GM18870 (cell line): ENCODE results near the gene CCL18.
"Not testable (repeated sequence)": the region's sequence is repeated elsewhere in the genome, so short reads cannot be mapped to it uniquely, and the experiment has no call there.

Experiments used
- ATAC-seq: cut with Tn5 transposase; IDR thresholded peaks from one replicate; pipeline ENCODE4 v1.9.1; 2021; ENCODE audit warnings: moderate library complexity; ENCODE audit not compliant: unreplicated experiment

CCL18 gene

DNA sequence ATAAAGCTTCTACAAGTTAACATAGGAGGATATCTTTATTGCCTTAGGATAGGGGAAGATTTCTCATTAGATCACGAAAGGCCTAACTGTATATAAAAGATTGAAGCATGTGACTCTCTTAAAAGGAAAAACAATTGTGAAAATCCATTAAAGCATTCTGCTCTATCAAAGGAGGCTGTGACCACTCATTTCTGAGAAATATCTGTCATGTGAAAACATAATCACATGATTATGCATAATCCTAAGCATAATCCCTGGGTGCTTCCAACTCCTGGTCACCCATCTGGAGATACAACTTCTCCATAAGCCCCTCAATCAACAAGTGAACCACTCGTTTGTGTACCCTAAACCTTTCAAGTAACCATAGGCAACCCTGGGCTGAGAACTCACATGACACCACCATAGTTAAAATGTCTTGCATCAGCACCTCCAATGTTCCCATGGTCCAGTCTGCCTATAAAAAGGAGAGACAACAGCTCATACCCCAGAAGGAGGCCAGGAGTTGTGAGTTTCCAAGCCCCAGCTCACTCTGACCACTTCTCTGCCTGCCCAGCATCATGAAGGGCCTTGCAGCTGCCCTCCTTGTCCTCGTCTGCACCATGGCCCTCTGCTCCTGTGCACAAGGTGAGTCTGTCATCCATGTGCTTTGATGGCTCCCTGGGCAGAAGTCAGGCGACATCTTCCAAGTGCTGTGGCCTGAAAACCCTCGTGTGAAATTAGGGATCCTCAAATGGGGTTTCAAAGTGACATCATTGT is at the start of gene CCL18:
CCL18 (plus strand) TSS at position 487 of the 756 bp plus-strand sequence; CDS start at position 558, 71 bp downstream.
- no peak for ATAC-seq

GRCh38 chr17:36014946-36015345 is 49.1 kb upstream of the CCL18 start:
- ATAC-seq, result no peak

DNA sequence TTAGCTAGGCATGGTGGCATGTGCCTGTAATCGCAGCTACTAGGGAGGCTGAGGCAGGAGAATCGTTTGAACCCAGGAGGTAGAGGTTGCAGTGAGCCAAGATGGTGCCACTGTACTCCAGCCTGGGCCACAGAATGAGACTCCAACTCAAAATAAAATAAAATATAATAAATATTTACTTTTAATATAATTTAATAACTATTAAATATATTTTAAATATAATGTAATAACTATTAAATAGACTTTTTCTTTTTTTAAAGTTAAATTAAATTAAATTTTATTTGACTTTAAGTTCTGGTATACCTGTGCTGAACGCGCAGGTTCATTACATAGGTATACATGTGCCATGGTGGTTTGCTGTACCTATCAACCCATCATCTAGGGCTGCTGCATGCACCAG is 48.2 kb upstream of the CCL18 start:
- not testable (repeated sequence) for ATAC-seq

- no peak for ATAC-seq
Measured at GRCh38 chr17:36016555-36016954, 47.5 kb upstream of the CCL18 start.

DNA sequence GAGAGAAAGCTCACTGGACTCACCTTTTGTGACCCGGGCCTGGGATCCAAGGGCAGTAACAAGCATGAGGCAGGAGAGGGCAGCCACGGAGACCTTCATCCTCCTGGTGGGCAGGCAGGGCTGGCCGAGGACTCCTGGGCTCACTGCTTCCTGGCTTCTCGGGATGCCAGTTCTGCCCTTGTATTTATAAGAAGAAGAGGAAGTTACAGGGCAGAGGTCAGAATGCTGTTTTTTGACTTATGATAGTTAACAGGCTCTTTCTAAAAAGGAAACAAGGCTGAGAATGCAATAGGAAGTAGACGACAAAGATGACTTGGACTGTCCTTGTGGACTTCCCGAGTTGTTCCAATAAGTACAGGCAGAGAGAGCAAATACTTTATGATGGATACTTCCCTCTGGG is 46.3 kb upstream of the CCL18 start, which contains the start of gene CCL23:
CCL23 (minus strand) TSS at position 174 of the 400 bp plus-strand sequence; CDS start at position 99, 75 bp downstream.
- ATAC-seq, result no peak

GRCh38 chr17:36019423-36019822 is 44.6 kb upstream of the CCL18 start:
- ATAC-seq, result no peak

GRCh38 chr17:36024106-36024869 is 39.8 kb upstream of the CCL18 start:
- ATAC-seq, result no peak

GRCh38 chr17:36027761-36028160 is 36.3 kb upstream of the CCL18 start:
- ATAC-seq, result no peak

GRCh38 chr17:36030956-36031355 is 33.1 kb upstream of the CCL18 start:
- ATAC-seq, result no peak

DNA sequence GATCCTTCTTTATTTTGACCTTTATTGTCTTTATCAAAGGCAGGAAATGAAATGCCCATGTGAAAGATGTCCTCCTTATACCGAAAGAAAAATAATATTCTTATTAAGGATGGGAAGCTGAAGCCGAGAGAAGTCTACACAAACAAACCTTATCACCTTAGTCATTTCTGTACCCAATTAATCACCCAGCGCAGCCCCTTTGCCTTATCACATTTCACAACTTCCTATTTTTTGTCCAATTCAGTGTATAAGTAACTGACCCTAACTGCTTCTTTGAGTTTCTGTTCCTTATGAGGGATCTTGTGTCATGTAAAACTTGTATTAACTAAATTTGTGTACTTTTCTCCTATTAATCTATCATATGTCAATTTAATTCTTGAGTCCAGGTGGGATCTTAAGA is 29.9 kb upstream of the CCL18 start:
- no peak for ATAC-seq

GRCh38 chr17:36036235-36036634 is 27.8 kb upstream of the CCL18 start:
- ATAC-seq, result no peak

DNA sequence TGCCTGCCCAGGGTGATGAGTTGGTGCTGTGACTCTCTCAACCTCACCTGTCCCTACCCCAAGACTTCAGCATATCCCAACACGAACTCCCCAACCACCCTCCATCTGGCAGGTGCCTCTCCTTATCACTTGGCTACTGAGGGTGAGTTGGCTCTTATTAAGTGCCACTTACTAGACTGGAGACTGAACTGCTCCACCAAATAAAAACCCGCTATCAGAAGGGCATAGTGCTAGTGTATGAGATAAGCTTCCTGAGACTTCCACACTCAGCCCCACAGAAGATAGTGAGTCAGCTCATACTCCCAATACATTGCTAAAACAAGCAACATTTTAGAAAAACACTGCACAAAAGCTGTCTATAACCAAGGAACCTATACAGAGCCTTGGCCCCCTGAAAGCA is 16.0 kb upstream of the CCL18 start:
- ATAC-seq, result no peak

DNA sequence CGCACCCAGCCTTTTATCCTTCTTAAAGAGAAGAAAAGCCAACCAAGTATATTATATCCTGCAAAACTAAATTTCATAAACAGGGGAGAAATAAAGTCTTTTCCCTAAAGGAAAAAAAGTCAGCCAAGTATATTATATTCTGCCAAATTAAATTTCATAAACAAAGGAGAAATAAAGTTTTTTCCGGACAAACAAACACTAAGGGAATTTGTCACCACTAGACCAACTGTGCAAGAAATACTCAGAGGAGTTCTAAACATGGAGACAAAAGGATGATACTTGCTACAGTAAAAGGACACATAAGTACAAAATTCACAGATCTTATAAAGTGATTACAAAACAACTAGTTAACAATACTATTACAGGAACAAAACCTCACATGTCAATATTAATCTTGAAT is 14.4 kb upstream of the CCL18 start:
- ATAC-seq, result no peak

DNA sequence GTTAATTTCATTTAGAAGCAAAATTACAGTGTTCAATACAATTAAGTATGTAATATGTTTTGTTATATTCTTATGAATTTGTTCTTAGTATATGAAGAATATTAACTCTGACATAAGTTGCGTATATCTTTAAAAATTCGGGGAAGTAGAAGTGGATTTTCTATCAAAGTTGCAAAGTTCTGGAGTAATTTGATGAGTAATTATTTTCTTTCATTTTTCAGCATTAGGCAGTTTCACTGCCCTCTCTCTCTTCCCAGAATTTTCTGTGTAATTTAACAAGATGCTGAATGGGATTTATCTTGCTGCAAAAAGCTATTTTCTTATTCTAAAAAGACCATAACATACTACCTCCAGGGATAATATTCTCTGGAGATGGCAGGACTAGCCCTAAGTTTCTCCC is 8.9 kb upstream of the CCL18 start:
- no peak for ATAC-seq

DNA sequence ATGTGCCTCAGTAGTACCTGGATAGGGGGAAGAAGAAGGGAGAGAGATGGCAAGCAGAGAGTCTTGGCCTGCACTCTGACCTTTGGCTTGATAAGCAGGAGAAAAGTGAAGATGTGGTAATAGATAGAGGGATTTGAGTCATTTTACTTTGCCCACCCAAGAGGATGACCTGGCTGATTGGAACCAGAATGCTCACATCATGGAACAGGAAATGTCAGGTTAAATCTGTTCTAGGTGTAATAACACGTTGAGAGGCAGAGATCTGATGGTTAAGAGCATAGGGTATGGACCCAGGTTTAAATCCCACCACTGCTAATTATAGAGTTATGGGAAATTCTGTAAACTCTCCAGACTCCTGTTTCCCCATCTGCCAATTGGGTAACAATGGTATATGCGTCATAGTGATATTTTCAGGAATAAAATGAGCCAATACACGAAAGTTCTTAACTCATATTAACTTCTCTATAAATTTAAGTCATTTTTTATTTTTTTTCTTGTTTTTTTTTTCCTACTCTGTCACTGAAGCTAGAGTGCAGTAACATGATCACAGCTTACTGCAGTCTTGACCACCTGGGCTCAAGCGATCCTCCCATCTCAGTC is 8.1 kb upstream of the CCL18 start:
- ATAC-seq, result no peak

GRCh38 chr17:36057911-36058310 is 6.2 kb upstream of the CCL18 start:
- ATAC-seq, result no peak

GRCh38 chr17:36059406-36059805 is 4.7 kb upstream of the CCL18 start:
- ATAC-seq, result no peak

GRCh38 chr17:36060816-36061215 is 3.3 kb upstream of the CCL18 start:
- ATAC-seq, result no peak

DNA sequence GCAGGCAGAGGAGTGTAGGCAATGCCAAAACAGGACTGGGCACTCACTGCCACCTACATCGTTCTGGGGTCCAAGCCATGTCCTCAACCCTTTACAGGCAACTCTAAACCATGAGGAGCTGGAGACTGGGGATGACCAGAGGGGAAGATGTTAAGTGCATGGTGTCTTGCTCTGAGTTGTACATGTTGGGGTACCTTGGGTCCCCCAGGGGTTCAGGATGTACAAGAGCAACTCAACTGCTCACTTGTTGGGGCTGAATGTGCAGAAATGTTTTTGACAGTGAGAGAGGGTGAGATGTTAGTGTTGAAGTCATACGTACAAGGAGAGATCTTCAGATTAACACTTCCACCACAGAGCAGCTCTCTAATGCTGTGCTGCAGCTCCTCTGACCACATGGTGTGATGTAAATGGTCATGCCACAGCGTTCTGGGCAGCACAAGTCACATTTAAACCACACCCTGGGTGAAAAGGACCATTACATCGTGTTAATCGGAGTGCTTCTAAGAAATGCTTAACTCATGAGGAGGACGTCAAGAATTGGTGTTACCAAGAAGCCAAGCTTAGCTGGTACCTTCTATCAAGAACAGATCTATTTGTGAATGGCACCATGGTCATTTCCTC is 2.4 kb downstream of the CCL18 start:
- ATAC-seq, result no peak

- no peak for ATAC-seq
Measured at GRCh38 chr17:36068524-36068923, 4.5 kb downstream of the CCL18 start.

DNA sequence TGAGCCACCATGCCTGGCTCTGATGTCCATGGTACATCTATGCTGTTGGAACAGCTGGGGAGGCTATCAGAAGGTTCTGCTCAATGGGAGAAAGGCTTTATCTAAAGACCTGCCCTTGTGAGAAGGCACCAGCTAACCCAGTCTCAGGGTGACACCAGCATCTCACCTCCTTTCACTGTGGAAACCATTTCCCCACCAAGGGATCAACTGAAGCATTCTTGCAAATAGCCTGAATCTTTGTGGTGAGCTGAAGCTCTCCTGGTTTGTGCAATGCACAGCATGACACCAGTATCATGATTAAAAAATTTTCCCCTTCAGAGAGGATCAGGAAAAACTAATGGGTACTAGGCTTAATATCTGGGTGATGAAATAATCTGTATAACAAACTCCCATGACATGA is 5.1 kb downstream of the CCL18 start:
- ATAC-seq, result no peak
